Activated CD4-positive, alpha-beta T cell treated with anti-CD3 and anti-CD28 coated beads, Interleukin-2, amount 50 U/mL, for 48 hours (primary cell): ENCODE measurements around the gene LIN54.

Experiments
- DNase-seq, 2 experiments: peaks; one replicate each; pipeline ENCODE4 v3.0.0-alpha.2; 2020

Gene LIN54

GRCh38 chr4:82890901-82891706 is 119.5 kb downstream of the LIN54 start, which contains the start of gene SEC31A:
Gene SEC31A (minus strand): TSS chr4:82891153. CDS start chr4:82881936, 9,217 bp downstream.
- peak; percentile 97 to 98 for DNase-seq

- no peak for DNase-seq
Measured at GRCh38 chr4:82890528-82890900, 120.1 kb downstream of the LIN54 start.

GRCh38 chr4:82889287-82889686 is 121.3 kb downstream of the LIN54 start:
- no peak for DNase-seq

- no peak for DNase-seq
Measured at GRCh38 chr4:82886147-82886942, 124.3 kb downstream of the LIN54 start.

- DNase-seq = no peak
Measured at GRCh38 chr4:82885410-82885809, 125.2 kb downstream of the LIN54 start.
